CD4-positive, alpha-beta T cell treated with Interleukin-15 for 1 hour (primary cell): ENCODE measurements around the gene NEURL4.
A peak's percentile ranks its signal among the peaks of the same experiment; 100 is the strongest.

Experiments
- DNase-seq: peaks from one replicate; pipeline ENCODE4 v3.0.0-alpha.2; 2020

Gene NEURL4

DNA sequence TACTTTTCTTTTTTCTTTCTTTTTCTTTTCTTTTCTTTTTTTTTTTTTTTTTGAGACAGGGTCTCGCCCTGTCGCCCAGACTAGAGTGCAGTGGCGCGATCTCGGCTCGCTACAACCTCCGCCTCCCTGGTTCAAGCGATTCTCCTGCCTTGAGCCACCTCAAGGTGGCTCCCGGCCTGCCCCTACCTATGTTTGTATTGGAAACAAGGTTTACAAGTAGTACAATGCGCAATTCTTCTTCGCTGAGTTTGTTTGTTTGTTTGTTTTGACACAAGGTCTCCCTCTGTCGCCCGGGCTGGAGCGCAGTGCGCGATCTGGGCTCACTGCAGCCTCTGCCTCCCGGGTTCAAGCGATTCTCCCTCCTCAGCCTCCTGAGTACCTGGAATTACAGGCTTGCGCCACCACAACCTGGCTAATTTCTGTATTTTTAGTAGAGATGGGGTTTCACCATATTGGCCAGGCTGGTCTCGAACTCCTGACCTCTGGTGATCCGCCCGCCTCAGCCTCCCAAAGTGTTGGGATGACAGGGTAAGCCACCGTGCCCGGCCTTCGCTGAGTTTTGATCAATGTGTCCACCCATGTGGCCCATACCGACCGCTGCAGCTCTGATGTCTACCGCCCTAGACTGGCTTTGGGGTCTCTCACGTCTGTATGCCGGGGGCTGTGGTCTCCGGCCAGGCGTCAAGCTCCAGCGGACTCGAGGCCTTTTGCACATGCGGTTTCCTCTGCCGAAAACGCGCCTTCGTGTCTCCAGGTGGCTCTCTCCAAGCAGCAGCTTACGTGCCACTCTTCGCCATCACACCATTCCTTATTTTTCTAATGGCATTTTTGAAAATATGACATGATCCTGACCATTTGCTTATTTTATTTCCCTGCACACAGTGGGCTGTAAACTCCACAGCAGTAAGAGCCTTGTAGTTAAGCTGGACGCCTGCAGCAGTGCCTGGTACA lies 33.6 kb downstream of the NEURL4 start:
- DNase-seq: no peak

DNA sequence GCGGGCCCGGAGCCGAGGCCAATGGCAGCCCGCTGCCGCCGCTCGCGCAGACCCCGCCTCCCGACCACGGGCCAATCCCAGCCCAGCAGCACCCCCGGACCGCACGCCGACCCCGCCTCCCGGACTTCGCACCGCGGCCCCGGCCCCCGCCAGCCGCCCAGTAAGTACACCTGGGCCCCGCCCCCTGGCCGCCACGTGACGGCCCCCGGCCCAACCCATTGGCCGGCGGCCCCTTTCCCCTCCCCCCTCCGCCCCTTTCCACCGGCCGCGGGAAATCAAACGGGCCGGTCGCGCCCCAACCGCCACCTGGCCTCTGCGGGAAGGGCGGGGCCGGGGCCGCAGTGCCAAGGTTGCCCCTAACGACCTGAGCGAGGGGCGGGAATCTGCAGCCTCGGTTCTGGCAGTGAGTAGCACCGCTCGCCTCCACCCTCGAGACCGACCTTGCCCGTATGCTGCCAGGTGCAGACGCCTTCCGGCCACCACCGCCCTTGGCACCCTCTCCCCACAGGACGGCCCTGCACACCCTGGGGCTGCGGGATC lies 34.5 kb downstream of the NEURL4 start, which contains the start of gene YBX2:
Gene YBX2, minus strand, starts transcription at position 26 of the 540 bp plus-strand sequence. CDS start 139 bp downstream, outside the sequence.
- DNase-seq: peak; percentile 87

DNA sequence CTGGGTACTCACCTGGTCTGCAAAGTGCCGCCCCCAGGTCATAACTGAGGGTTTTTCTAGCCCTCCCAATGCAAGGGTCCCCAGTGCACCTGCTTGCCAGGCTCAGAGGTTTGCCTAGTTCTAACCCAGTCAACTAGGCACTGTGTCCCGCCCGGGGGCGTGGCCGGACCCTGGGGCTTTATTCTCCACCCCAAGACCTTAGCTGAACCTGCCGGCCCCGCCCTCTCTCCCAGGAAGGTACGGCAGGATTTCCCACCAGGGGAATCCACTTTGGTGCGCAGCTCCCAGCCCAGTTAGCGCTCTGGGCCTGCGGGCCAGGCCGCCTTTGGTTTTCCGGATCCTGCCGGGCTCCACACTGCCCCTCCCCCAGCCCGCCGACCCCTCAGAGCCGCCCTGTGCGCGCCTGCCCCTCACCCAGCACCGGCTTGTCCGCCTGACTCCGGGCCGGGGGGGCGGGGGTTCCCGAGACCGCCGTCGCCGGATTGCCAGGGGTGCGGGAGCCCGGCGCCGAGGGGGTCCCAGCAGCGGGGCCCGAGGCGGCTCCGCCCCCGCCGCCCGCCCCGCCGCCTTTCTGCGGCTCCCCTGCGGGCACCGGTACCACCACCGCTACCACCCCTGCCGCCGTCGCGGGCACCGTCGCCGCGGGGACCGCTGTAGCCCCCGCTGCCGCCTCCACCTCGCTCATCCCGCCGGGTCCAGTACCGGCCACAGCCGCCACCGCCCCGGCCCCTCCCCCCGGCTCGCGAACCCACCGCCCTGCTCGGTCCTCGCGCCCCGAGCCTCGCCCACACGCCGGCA lies 35.1 kb downstream of the NEURL4 start:
- DNase-seq: no peak

DNA sequence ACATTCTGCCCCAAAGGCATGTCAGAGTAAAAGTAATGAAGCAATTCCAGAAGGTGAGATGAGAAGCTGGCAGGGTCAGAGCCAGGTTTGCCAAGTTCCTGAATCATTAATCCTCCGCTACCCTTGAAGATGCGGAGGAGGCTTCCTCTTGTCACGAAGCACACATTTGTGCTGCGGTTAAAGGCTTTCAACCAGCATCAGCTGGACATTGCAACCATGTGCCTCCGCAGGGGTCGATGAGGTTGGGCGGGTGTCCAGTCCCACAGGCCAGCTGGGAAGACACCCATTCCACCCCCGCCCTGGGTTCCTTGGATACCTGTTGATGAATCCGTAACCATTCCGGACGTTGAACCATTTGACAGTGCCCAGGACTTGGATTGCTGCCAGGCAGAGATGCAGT lies 36.0 kb downstream of the NEURL4 start:
- no peak for DNase-seq

DNA sequence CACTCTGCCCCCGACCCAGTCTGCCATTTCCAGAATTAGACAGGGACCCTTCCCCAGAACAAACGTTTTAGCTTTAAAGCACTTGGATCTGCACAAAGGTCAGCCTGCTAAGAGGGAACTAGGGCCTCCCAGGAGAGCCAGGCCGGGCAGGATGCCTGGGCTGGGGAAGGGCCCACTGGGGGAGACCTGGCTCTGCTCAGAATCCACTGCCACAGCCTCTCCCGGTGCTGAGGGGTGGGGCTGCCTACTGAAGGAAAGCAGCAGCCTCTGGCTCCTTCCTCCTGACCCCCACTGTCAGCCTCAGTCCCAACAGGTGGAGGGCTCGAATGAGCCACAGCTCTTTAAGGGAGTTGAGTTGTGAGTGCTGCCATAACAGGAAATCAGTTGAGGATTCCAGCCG lies 36.4 kb downstream of the NEURL4 start:
- DNase-seq: no peak

DNA sequence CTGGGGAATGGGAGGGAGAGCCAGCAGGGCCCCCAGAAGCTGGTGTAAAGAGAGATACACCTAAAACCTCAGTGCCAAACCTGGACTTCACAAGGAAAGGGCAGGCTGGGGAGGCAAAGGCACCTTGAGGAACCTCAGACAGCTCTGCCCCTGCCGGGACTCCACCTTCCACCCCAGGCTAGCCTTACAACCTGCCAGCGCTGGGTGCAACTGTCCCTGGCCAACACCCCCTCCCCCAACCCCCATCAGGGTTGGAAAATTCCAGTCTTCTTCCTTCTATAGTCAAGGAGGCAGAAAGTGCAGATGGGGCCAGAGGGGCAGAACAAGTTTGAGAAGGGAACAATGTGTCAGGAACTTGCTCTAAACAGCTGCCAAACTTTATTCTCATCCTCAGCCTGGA lies 36.9 kb downstream of the NEURL4 start:
- DNase-seq: no peak

DNA sequence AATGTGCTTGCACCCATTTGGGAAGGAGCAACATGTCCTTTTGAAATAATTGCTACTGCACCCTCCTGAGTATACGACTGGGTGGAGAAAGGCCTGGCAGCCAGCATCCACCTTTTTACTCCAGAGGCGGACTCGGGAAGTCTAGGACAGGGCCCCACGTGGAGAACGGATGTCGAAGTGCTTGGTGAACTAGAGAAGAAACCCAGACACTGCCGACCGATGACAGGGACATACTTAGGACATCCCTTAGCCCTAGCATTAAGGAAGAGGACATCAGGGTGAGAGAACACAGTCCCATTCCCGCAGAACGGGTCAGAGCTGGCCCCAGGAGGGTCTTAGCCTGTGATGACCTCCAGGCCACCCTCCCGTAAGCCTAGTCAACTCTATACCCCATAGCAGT lies 38.5 kb downstream of the NEURL4 start:
- no peak for DNase-seq

DNA sequence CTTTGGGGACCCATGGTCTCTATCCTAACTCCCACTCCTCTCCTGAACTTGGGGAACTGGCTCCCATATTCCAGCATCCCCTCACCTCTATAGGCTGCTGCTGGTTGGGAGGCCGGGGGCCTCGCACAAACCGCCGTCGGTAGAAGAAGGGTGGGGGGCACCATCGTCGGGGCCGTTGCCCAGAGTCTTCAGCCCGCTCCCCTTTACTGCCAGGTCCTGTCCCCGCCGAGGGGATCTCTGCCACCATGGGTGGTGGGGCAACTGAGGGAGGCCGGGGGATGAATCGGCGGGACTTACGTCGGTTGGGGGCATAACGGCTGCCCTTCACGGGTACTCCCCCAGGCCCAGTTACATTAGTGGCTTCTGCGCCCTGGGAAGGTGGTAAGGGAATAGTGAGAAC lies 39.0 kb downstream of the NEURL4 start:
- no peak for DNase-seq

DNA sequence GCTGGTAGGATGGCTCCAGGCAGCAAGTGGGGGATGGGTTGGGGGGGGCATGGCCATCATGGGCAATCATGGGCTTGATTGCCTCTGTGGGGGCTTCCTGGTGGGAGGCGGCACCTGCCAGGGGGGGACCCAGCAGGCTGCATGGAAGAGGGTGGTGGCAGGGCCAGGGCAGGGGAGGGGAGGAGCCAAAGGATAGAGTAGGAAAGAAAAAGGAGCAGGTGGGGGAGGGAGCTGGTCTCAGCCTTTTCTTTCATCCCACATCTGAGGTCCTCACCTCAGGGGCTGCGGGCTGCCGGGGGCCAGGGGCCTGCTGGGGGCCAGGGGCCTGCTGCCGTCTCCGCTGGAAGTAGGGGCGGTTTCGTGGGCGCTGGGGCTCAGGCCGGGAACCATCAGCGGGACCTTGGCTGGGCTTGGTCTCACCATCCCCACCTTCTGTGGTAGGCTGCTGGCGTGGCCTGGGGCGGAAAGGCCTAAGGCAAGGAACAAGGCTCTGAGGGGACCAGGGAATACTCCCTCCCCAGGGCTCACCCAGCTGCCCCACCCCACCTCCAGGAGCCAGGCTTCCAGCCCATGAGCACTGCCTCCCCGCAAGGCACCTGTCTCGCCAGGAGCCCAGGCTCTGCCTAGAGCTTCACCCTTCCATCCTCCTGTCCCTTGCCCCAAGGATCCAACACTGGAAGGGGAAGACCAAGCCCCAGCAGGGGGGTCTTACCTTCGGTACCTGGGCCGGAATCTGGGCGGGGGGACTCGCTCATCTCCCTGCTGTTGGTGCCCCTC lies 39.7 kb downstream of the NEURL4 start:
- DNase-seq: no peak

DNA sequence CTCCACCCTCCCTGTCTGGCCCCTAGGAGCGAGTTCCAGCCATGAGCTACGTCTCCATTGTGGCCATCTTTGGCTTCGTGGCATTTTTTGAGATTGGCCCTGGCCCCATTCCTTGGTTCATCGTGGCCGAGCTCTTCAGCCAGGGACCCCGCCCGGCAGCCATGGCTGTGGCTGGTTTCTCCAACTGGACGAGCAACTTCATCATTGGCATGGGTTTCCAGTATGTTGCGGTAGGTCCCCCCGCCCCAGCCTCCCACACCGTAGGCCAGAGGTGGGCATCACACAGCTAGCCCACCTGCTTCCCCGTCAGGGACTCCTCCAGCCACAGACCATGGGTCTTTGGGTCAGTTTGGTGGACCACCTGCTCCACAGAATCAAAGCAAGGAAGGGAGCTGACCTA lies 43.5 kb downstream of the NEURL4 start:
- DNase-seq: no peak

DNA sequence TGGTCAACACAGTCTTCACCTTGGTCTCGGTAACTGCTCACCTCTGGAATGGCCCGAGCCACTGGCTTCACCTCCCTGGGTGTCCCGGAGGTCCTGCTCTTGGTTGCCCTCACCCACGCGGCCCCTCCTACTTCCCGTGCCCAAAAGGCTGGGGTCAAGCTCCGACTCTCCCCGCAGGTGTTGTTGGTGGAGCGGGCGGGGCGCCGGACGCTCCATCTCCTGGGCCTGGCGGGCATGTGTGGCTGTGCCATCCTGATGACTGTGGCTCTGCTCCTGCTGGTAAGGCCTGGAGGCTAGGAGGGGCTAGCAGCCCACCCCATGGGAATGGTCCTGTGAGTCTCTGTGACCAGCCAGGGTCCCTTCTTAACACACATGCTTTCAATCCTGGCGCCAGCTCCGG lies 44.2 kb downstream of the NEURL4 start:
- DNase-seq: no peak

DNA sequence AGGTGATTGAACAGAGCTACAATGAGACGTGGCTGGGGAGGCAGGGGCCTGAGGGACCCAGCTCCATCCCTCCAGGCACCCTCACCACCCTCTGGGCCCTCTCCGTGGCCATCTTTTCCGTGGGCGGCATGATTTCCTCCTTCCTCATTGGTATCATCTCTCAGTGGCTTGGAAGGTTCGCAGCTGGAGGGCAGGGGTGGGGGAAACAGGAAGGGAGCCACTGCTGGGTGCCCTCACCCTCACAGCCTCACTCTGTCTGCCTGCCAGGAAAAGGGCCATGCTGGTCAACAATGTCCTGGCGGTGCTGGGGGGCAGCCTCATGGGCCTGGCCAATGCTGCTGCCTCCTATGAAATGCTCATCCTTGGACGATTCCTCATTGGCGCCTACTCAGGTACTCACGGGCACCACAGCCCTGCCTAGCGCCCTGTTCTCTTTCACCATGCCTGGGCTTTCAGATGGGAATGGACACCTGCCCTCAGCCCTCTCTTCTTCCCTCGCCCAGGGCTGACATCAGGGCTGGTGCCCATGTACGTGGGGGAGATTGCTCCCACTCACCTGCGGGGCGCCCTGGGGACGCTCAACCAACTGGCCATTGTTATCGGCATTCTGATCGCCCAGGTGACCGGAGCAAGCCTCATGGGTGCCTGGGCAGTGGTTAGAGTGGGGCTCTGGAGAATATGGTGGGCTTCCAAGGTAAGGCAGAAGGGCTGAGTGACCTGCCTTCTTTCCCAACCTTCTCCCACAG lies 45.5 kb downstream of the NEURL4 start:
- no peak for DNase-seq

DNA sequence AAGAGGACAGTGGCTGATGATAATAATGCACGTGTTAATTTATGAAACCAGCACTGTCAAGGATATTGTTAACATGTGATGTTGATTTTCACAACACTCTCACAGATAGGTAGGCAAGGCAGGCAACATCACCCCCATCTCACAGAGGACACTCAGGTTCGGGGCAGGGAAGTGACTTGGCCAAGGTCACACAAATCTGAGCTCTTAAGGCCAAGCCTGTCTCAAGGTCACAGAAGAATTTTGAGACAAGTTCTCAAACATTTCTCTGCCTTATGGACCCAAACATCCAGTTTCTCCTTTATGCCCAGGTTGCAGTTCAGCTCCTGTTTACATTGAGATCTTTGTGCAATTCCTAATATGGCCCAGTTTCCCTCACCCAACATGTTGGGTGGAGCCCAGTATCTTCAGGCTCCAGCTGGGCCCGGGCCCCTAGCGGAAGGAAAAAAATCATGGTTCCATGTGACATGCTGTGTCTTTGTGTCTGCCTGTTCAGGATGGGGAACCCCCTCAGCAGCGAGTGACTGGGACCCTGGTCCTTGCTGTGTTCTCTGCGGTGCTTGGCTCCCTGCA lies 46.3 kb downstream of the NEURL4 start:
- no peak for DNase-seq

DNA sequence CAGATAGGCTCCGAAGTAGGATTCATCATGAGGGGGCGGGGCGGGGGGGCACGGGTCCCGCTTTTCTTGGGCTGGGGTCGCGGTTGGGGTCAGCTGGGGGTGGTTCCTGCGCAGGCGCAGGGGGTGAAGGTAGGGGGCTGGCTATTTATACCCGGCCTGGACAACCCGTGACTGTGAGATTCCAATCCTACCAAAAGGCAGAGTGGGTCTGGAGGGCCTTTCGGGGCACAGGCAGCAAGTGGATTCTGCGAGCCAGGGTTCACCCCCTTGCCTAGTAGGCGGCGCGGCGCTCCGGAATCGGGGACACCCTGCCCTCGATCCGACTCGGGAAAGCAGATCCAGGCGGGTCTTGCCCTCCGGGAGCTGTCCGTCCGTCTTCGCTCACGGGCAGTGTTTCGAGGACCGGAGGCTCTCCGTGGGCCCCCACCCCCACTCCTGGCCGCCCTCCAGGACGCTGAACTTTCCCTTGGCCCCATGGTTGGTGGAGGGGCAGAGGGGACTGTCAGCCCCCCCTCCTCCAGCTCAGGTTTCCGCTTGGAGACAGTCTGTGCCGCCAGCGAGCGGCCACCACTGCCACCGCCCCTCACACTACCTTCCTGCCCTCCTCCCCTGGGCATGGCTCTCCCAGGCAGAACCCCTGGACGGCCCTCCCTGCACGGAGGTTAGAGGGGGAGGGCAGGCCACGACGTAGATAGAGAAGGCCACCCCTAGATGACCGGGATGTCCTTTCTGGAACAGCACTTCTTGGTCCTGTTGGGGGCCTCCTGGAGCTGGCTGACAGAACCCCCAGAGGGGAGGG lies 47.0 kb downstream of the NEURL4 start:
- no peak for DNase-seq

DNA sequence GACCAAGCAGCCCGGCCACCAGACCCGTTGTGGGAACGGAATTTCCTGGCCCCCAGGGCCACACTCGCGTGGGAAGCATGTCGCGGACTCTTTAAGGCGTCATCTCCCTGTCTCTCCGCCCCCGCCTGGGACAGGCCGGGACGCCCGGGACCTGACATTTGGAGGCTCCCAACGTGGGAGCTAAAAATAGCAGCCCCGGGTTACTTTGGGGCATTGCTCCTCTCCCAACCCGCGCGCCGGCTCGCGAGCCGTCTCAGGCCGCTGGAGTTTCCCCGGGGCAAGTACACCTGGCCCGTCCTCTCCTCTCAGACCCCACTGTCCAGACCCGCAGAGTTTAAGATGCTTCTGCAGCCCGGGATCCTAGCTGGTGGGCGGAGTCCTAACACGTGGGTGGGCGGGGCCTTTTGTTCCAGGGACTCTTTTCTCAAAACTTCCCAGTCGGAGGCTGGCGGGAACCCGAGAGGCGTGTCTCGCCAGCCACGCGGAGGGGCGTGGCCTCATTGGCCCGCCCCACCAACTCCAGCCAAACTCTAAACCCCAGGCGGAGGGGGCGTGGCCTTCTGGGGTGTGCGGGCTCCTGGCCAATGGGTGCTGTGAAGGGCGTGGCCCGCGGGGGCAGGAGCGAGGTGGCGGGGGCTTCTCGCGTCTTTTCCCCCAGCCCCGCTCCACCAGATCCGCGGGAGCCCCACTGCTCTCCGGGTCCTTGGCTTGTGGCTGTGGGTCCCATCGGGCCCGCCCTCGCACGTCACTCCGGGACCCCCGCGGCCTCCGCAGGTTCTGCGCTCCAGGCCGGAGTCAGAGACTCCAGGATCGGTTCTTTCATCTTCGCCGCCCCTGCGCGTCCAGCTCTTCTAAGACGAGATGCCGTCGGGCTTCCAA lies 47.8 kb downstream of the NEURL4 start, which contains the start of gene SLC2A4:
Gene SLC2A4, plus strand, starts transcription at position 645 of the 879 bp plus-strand sequence. Its CDS starts 217 bp downstream, at position 862.
- DNase-seq: peak; percentile 90

DNA sequence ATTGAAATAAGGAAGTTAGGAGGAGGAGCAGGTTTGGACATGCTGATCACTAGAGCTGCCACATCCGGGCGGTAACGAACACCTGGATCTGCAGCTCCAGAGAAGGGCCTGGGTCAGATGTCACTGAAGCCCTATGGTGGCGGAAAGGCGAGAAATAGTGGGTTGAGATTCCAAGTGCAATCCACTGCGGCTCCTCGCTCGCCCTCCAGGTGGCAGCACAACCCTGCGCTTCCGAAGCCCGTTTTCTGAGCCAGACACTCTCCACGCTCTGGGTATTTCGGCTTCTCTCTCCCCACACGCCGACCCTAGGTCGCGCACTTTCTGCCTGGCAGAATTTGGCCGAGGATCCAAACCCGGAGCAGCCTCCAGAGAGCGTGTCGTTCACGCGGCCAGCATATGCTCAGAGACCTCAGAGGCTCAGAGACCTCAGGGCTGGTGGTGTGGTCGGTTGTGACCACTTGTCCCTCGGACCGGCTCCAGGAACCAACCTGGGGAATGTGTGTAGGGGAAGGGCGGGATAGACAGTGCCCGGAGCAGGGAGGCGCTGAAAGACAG lies 48.5 kb downstream of the NEURL4 start:
- peak; percentile 82 for DNase-seq

DNA sequence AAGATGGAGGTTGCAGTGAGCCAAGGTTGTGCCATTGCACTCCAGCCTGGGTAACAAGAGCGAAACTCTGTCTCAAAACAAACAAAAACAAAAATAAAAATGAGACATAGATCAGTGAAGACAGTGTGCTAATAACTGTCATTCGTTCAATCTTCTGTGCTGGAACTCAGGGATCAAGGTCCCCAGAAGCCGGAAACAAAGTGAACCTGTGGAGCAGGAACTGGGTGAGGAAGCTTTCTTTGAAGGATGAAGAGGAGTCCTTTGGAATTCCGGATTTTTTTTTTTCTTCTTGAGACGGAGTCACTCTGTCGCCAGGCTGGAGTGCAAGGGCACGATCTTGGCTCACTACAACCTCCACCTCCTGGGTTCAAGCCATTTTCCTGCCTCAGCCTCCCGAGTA lies 49.7 kb downstream of the NEURL4 start:
- no peak for DNase-seq

DNA sequence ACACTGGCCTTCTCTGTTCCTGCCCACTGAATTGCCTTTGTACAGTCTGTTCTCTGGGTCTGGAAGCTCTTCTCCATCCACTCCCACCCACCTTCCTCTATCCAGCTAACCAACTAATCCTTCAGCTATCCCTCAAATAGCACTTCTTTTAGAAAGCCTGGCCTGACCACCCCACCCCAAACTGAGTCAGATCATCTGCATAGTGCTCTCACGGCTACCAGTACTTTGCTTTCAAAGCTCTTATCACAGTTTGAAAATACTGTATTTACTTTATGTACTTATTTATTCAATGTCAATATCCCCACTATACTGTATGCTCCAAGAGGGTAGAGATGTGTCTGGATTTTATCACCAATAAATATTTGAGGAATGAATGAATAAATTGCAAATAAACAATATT lies 62.4 kb downstream of the NEURL4 start:
- DNase-seq: no peak
